Measurements from ENCODE around the gene CUTA.

DNA sequence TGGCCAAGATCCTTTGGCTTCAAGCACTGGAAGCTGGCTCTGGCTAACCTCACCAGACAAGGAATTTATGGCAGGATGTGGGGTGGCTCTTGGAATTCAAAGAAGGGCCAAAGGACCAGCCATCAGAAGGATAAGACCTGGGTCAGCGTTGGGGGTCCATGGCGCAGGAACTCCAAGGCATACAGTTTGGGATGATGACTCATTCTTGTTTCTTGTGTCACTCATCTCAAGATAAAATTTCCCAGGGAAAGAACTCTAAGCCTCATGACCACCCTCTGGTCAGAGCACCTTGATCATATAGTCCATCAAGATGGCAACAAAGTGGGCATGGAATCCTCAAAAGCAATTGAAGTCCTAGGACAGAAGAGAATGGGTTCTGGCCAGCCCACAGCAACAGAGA lies 41.3 kb upstream of the CUTA start:
- TF ChIP-seq POLR2A (IDR thresholded peaks at IDR 0.05; ENCODE audit: insufficient read depth in 1 of 2, low read depth in 2 of 2, low read length in 2 of 2) = no peak
- TF ChIP-seq ZNF382 (CRISPR knock-in tag; IDR thresholded peaks at IDR 0.05; ENCODE audit: borderline replicate concordance) = no peak
- TF ChIP-seq, protein P1, sequence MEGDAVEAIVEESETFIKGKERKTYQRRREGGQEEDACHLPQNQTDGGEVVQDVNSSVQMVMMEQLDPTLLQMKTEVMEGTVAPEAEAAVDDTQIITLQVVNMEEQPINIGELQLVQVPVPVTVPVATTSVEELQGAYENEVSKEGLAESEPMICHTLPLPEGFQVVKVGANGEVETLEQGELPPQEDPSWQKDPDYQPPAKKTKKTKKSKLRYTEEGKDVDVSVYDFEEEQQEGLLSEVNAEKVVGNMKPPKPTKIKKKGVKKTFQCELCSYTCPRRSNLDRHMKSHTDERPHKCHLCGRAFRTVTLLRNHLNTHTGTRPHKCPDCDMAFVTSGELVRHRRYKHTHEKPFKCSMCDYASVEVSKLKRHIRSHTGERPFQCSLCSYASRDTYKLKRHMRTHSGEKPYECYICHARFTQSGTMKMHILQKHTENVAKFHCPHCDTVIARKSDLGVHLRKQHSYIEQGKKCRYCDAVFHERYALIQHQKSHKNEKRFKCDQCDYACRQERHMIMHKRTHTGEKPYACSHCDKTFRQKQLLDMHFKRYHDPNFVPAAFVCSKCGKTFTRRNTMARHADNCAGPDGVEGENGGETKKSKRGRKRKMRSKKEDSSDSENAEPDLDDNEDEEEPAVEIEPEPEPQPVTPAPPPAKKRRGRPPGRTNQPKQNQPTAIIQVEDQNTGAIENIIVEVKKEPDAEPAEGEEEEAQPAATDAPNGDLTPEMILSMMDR (CRISPR knock-in tag; IDR thresholded peaks at IDR 0.05) = no peak
- TF ChIP-seq ZFX (CRISPR knock-in tag; IDR thresholded peaks at IDR 0.05; ENCODE audit: low read depth) = no peak
- no peak for TF ChIP-seq EZH2 (conservative IDR thresholded peaks at IDR 0.05; ENCODE audit: low read depth, low read length)

All from HepG2 (cell line).